BE2C (cell line): ENCODE results near the gene PKNOX2.

Experiments used
- DNase-seq: peaks from one replicate; pipeline ENCODE4 v3.0.0-alpha.2; 2020
- H3K27me3 ChIP-seq: fragments of 250-450 bp; sonication (Bioruptor Pico); 2 replicates; pipeline ENCODE4 v1.5.1; 2020; ENCODE audit warnings: mild to moderate bottlenecking
- H3K36me3 ChIP-seq: fragments of 250-450 bp; sonication (Bioruptor Pico); 2 replicates; pipeline ENCODE4 v1.5.1; 2020; ENCODE audit warnings: mild to moderate bottlenecking
- H3K4me1 ChIP-seq: fragments of 250-450 bp; sonication (Bioruptor Pico); 2 replicates; pipeline ENCODE4 v1.5.1; 2020
- H3K4me3 ChIP-seq: 2 replicates; pipeline ENCODE4 v1.5.1; 2011; ENCODE audit warnings: low read depth, low read length
- H3K9me3 ChIP-seq: fragments of 250-450 bp; sonication (Bioruptor Pico); 2 replicates; pipeline ENCODE4 v1.5.1; 2020
- CTCF ChIP-seq: IDR thresholded peaks from 2 replicates; pipeline ENCODE4 v1.5.1; 2012; ENCODE audit warnings: mild to moderate bottlenecking, low read depth, low read length

Gene PKNOX2

GRCh38 chr11:125200441-125200840, 35.9 kb downstream of the PKNOX2 start:
- no peak for DNase-seq

GRCh38 chr11:125201525-125202141, 37.1 kb downstream of the PKNOX2 start:
- no peak for TF ChIP-seq CTCF
- peaks cover 6% of the 10 kb centered on the region for H3K27me3 ChIP-seq
- H3K36me3 ChIP-seq = no peaks in the 10 kb centered on the region
- H3K9me3 ChIP-seq = no peaks in the 10 kb centered on the region
- H3K4me1 ChIP-seq = no peaks in the 10 kb centered on the region
- no peak overlapping the region for H3K4me3 ChIP-seq
- no peak for DNase-seq

More at GRCh38 chr11:125200441-125200840, 35.9 kb downstream of the PKNOX2 start:
- no peak for TF ChIP-seq CTCF
- Histone ChIP-seq H3K9me3 (no peaks in the 10 kb centered on the region), H3K4me1 (no peaks in the 10 kb centered on the region), H3K27me3 (peaks cover 6% of the 10 kb centered on the region), H3K36me3 (no peaks in the 10 kb centered on the region), H3K4me3 (no peak overlapping the region)

GRCh38 chr11:125202362-125202880, 37.9 kb downstream of the PKNOX2 start:
- Histone ChIP-seq H3K4me1 (no peaks in the 10 kb centered on the region), H3K9me3 (no peaks in the 10 kb centered on the region), H3K36me3 (no peaks in the 10 kb centered on the region), H3K4me3 (no peak overlapping the region), H3K27me3 (peaks cover 6% of the 10 kb centered on the region)
- no peak for DNase-seq
- TF ChIP-seq CTCF = no peak

- H3K36me3 ChIP-seq = no peaks in the 10 kb centered on the region
- no peaks in the 10 kb centered on the region for H3K9me3 ChIP-seq
- H3K4me3 ChIP-seq = no peak overlapping the region
- TF ChIP-seq CTCF = no peak
- no peak for DNase-seq
- peaks cover 3% of the 10 kb centered on the region; the same call in 1 of the 2 replicates for H3K27me3 ChIP-seq
- H3K4me1 ChIP-seq = no peaks in the 10 kb centered on the region
Observed at GRCh38 chr11:125202977-125203376, 38.4 kb downstream of the PKNOX2 start.

- H3K36me3 ChIP-seq = no peaks in the 10 kb centered on the region
- no peak overlapping the region for H3K4me3 ChIP-seq
- DNase-seq = no peak
- peaks cover 3% of the 10 kb centered on the region; the same call in 1 of the 2 replicates for H3K27me3 ChIP-seq
- TF ChIP-seq CTCF = no peak
- H3K4me1 ChIP-seq = no peaks in the 10 kb centered on the region
- H3K9me3 ChIP-seq = no peaks in the 10 kb centered on the region
Observed at GRCh38 chr11:125207866-125208425, 43.4 kb downstream of the PKNOX2 start.

GRCh38 chr11:125210066-125210465, 45.5 kb downstream of the PKNOX2 start:
- H3K4me3 ChIP-seq = no peak overlapping the region
- no peaks in the 10 kb centered on the region for H3K9me3 ChIP-seq
- TF ChIP-seq CTCF = no peak
- no peak for DNase-seq
- H3K36me3 ChIP-seq = no peaks in the 10 kb centered on the region
- H3K4me1 ChIP-seq = no peaks in the 10 kb centered on the region
- H3K27me3 ChIP-seq = peaks cover 9% of the 10 kb centered on the region; the same call in 1 of the 2 replicates
